HK-2 (cell line): ENCODE measurements around the gene PLEKHG7.

Experiments used
- DNase-seq: peaks from one replicate; pipeline ENCODE4 v3.0.0-alpha.2; 2018; ENCODE audit not compliant: unreplicated experiment

PLEKHG7 gene

GRCh38 chr12:92803903-92804302, 101.1 kb downstream of the PLEKHG7 start:
- no peak for DNase-seq

- DNase-seq: no peak
Observed at GRCh38 chr12:92810370-92810769, 107.6 kb downstream of the PLEKHG7 start.

GRCh38 chr12:92814584-92814983, 111.8 kb downstream of the PLEKHG7 start:
- DNase-seq: no peak

GRCh38 chr12:92821142-92821541, 118.4 kb downstream of the PLEKHG7 start:
- no peak for DNase-seq
